NCI-H1048 (cell line): Measurements from ENCODE around the gene C8B.

Experiments
- DNase-seq: peaks from one replicate; lab custom pipeline; 2025; lab: John Stamatoyannopoulos, UW

The C8B gene

GRCh38 chr1:56970280-56970679 is 4.5 kb upstream of the C8B start:
- DNase-seq: no peak

GRCh38 chr1:56968878-56969495 is 3.2 kb upstream of the C8B start:
- no peak for DNase-seq

GRCh38 chr1:56967900-56968832 is 2.4 kb upstream of the C8B start:
- DNase-seq: no peak

- DNase-seq: no peak
These were observed 1.5 kb upstream of the C8B start for GRCh38 chr1:56967355-56967754.

GRCh38 chr1:56966698-56966999 is 834 bp upstream of the C8B start:
- no peak for DNase-seq

GRCh38 chr1:56965191-56965590 is 624 bp downstream of the C8B start:
- DNase-seq: no peak

GRCh38 chr1:56964349-56965017 is 1.3 kb downstream of the C8B start:
- DNase-seq: no peak

GRCh38 chr1:56963667-56964066 is 2.1 kb downstream of the C8B start:
- no peak for DNase-seq

- no peak for DNase-seq
These were observed 4.4 kb downstream of the C8B start for GRCh38 chr1:56961426-56961825.

- no peak for DNase-seq
These were observed 7.3 kb downstream of the C8B start for GRCh38 chr1:56958526-56958925.

GRCh38 chr1:56957931-56958330 is 7.9 kb downstream of the C8B start:
- DNase-seq: no peak

- DNase-seq: no peak
These were observed 11.2 kb downstream of the C8B start for GRCh38 chr1:56954664-56955063.

- no peak for DNase-seq
These were observed 12.4 kb downstream of the C8B start for GRCh38 chr1:56953386-56953785.

- DNase-seq: no peak
These were observed 13.3 kb downstream of the C8B start for GRCh38 chr1:56952501-56952900.

- no peak for DNase-seq
These were observed 17.3 kb downstream of the C8B start for GRCh38 chr1:56948403-56949023.

GRCh38 chr1:56940039-56940438 is 25.8 kb downstream of the C8B start:
- DNase-seq: no peak

- no peak for DNase-seq
These were observed 26.6 kb downstream of the C8B start for GRCh38 chr1:56939209-56939608.

GRCh38 chr1:56938646-56939045 is 27.2 kb downstream of the C8B start:
- no peak for DNase-seq

GRCh38 chr1:56934430-56935060 is 31.3 kb downstream of the C8B start:
- DNase-seq: no peak

GRCh38 chr1:56933606-56934005 is 32.2 kb downstream of the C8B start:
- no peak for DNase-seq

GRCh38 chr1:56933161-56933560 is 32.7 kb downstream of the C8B start:
- no peak for DNase-seq

GRCh38 chr1:56931686-56932085 is 34.1 kb downstream of the C8B start:
- DNase-seq: no peak
